Liver (tissue), 9 donors: ENCODE data around the gene LAMB1. TPM values are rescaled to one million over a fixed set of nuclear protein-coding genes. Genes with fewer than 3 reads are reported as not detected.

ENCODE experiments used
- DNase-seq: peaks from one replicate; pipeline ENCODE4 v3.0.0-alpha.2; 2017; ENCODE audit warnings: low spot score
- H3K27ac ChIP-seq, 2 donors: one replicate each; pipeline ENCODE4 v1.7.0; 2013; ENCODE audit warnings: inconsistent platforms in 2 of 2, low read length in 2 of 2, control low read depth in 1 of 2, low read depth in 1 of 2, mild to moderate bottlenecking in 1 of 2
- H3K27me3 ChIP-seq, 4 donors: one replicate each; pipeline versions ENCODE4 v1.6.1 to v1.7.0; 2013; ENCODE audit warnings: low read length in 3 of 4, inconsistent platforms in 1 of 4, mild to moderate bottlenecking in 1 of 4, moderate library complexity in 1 of 4; ENCODE audit not compliant: control insufficient read depth in 4 of 4, insufficient read depth in 4 of 4
- H3K36me3 ChIP-seq, 4 donors: one replicate each; pipeline versions ENCODE4 v1.6.1 to v1.7.0; 2013; ENCODE audit warnings: low read length in 3 of 4, mild to moderate bottlenecking in 3 of 4, low read depth in 1 of 4, moderate library complexity in 1 of 4; ENCODE audit not compliant: control insufficient read depth in 4 of 4, insufficient read depth in 3 of 4
- H3K4me1 ChIP-seq, 4 donors: one replicate each; pipeline versions ENCODE4 v1.6.1 to v1.7.0; 2013; ENCODE audit warnings: low read length in 3 of 4, mild to moderate bottlenecking in 3 of 4, moderate library complexity in 1 of 4; ENCODE audit not compliant: control insufficient read depth in 4 of 4, insufficient read depth in 4 of 4
- H3K4me3 ChIP-seq, 3 donors: one replicate each; pipeline versions ENCODE4 v1.6.1 to v1.7.0; 2013; ENCODE audit warnings: low read length in 3 of 3, control low read depth in 1 of 3, low read depth in 1 of 3, mild to moderate bottlenecking in 1 of 3
- H3K9ac ChIP-seq, 2 donors: one replicate each; pipeline ENCODE4 v1.7.0; 2013; ENCODE audit warnings: low read length in 2 of 2, mild to moderate bottlenecking in 2 of 2, moderate library complexity in 2 of 2, control low read depth in 1 of 2, low read depth in 1 of 2
- H3K9me3 ChIP-seq, 4 donors: one replicate each; pipeline versions ENCODE4 v1.6.1 to v1.7.0; 2013; ENCODE audit warnings: low read length in 3 of 4; ENCODE audit not compliant: control insufficient read depth in 4 of 4
- ATF3 ChIP-seq: IDR thresholded peaks from 2 replicates; pipeline ENCODE4 v1.6.1; 2016; ENCODE audit warnings: antibody characterized with exemption
- CTCF ChIP-seq: fragments of 150-350 bp; IDR thresholded peaks from 2 replicates; pipeline ENCODE4 v1.5.1; 2017; ENCODE audit warnings: improper control_type of control experiment, low read depth, low read length; ENCODE audit not compliant: missing input control
- EGR1 ChIP-seq, 2 donors: IDR thresholded peaks; 2 replicates each; pipeline ENCODE4 v1.6.1; 2016 to 2018; ENCODE audit warnings: antibody characterized with exemption in 2 of 2, low read depth in 2 of 2
- FOXA1 ChIP-seq: IDR thresholded peaks from 2 replicates; pipeline ENCODE4 v1.6.1; 2016; ENCODE audit warnings: antibody characterized with exemption
- GABPA ChIP-seq, 2 donors: IDR thresholded peaks in 1 of 2; conservative IDR thresholded peaks in 1 of 2; 2 replicates each; pipeline ENCODE4 v1.6.1; 2016; ENCODE audit warnings: antibody characterized with exemption in 2 of 2, mild to moderate bottlenecking in 1 of 2, moderate library complexity in 1 of 2
- HNF4A ChIP-seq, 2 donors: conservative IDR thresholded peaks; 2 replicates each; pipeline ENCODE4 v1.6.1; 2016; ENCODE audit warnings: antibody characterized with exemption in 2 of 2, mild to moderate bottlenecking in 2 of 2
- HNF4G ChIP-seq: IDR thresholded peaks from 2 replicates; pipeline ENCODE4 v1.6.1; 2016; ENCODE audit warnings: antibody characterized with exemption
- JUND ChIP-seq, 2 donors: IDR thresholded peaks; 2 replicates each; pipeline ENCODE4 v1.6.1; 2016; ENCODE audit warnings: antibody characterized with exemption in 2 of 2
- MAX ChIP-seq: IDR thresholded peaks from 2 replicates; pipeline ENCODE4 v1.6.1; 2016; ENCODE audit warnings: antibody characterized with exemption
- RAD21 ChIP-seq, 2 donors: IDR thresholded peaks; 2 replicates each; pipeline ENCODE4 v1.6.1; 2016; ENCODE audit warnings: antibody characterized with exemption in 2 of 2, mild to moderate bottlenecking in 2 of 2
- REST ChIP-seq: IDR thresholded peaks from 2 replicates; pipeline ENCODE4 v1.6.1; 2016; ENCODE audit warnings: antibody characterized with exemption, mild to moderate bottlenecking
- RXRA ChIP-seq, 2 donors: IDR thresholded peaks; 2 replicates each; pipeline ENCODE4 v1.6.1; 2017 to 2018; ENCODE audit warnings: antibody characterized with exemption in 2 of 2, mild to moderate bottlenecking in 1 of 2
- SP1 ChIP-seq: IDR thresholded peaks from 2 replicates; pipeline ENCODE4 v1.6.1; 2018; ENCODE audit warnings: antibody characterized with exemption, mild to moderate bottlenecking
- TAF1 ChIP-seq: conservative IDR thresholded peaks from 2 replicates; pipeline ENCODE4 v1.6.1; 2016; ENCODE audit warnings: antibody characterized with exemption, mild to moderate bottlenecking
- YY1 ChIP-seq: IDR thresholded peaks from 2 replicates; pipeline ENCODE4 v1.6.1; 2016; ENCODE audit warnings: antibody characterized with exemption, mild to moderate bottlenecking
- ZBTB33 ChIP-seq: IDR thresholded peaks from 2 replicates; pipeline ENCODE4 v1.6.1; 2016; ENCODE audit warnings: antibody characterized with exemption
- WGBS: extraction: QIAGEN DNeasy Blood & Tissue Kit; methylation state at CpG from one replicate; pipeline ENCODE4 v1.1.7; 2013; 5-methylcytosine and 5-hydroxymethylcytosine counted together
- polyA plus RNA-seq, 2 donors: library from polyadenylated mRNA; stranded (reverse) in 1 of 2; unstranded in 1 of 2; fragments of 200-250 nt in 1 of 2; fragments of >200 nt in 1 of 2; fragmentation: Nextera tagmentation in 1 of 2; extraction: Ambion mirVana in 1 of 2; gene quantifications; one replicate each; pipeline versions ENCODE4 v1.2.1 to v1.2.3, GENCODE V29; 2013 to 2015
- total RNA-seq, 2 donors: library from RNA; depleted of rRNA; stranded (reverse); fragments of >200 nt; gene quantifications; one replicate each; pipeline ENCODE4 v1.2.3, GENCODE V29; 2014
- donor health status: healthy.
- donor health status: healthy.
- donor health status: healthy.
- donor health status: healthy.
- donor health status: healthy.

The LAMB1 gene
- total and polyA plus RNA-seq, 4 donors = 12.6 to 63.1 (median 25.8) TPM

- WGBS = 95% methylated on average over 9 of the region's 9 CpGs
- no peaks in the 10 kb centered on the region for H3K9me3 ChIP-seq
- H3K4me1 ChIP-seq = peaks cover 0 to 4% (median under 1%) of the 10 kb centered on the region in 4 donors
- H3K36me3 ChIP-seq = peaks cover 0 to 2% (median 0%) of the 10 kb centered on the region in 4 donors
- H3K9ac ChIP-seq = no peak overlapping the region
- peaks cover 0 to 6% (median 0%) of the 10 kb centered on the region in 4 donors for H3K27me3 ChIP-seq
- no peak for DNase-seq
- TF ChIP-seq RAD21 (IDR thresholded peaks at IDR 0.05) = no peak
- TF ChIP-seq ATF3 = no peak
- no peak for TF ChIP-seq MAX
- TF ChIP-seq SP1 = no peak
- TF ChIP-seq EGR1 (IDR thresholded peaks at IDR 0.05; ENCODE audit: low read depth in 2 of 2) = no peak
- no peak for TF ChIP-seq JUND (IDR thresholded peaks at IDR 0.05)
- TF ChIP-seq CTCF = no peak
- TF ChIP-seq ZBTB33 = no peak
- TF ChIP-seq YY1 = no peak
- TF ChIP-seq HNF4G = no peak
- no peak for TF ChIP-seq HNF4A (conservative IDR thresholded peaks at IDR 0.05)
- TF ChIP-seq GABPA (IDR thresholded peaks at IDR 0.05 in 1 of 2, conservative IDR thresholded peaks at IDR 0.05 in 1 of 2) = no peak
- TF ChIP-seq REST = no peak
- TF ChIP-seq FOXA1 = no peak
- no peak for TF ChIP-seq RXRA (IDR thresholded peaks at IDR 0.05)
- H3K27ac ChIP-seq = no peak overlapping the region
- no peak overlapping the region for H3K4me3 ChIP-seq
These were observed 40.1 kb downstream of the LAMB1 start for GRCh38 chr7:107962817-107963216.

- H3K9me3 ChIP-seq = no peaks in the 10 kb centered on the region
- H3K27me3 ChIP-seq = peaks cover 0 to 6% (median 0%) of the 10 kb centered on the region in 4 donors
- no peak for DNase-seq
- no peak overlapping the region for H3K9ac ChIP-seq
- H3K4me3 ChIP-seq = no peak overlapping the region
- peaks cover 0 to 2% (median 0%) of the 10 kb centered on the region in 4 donors for H3K36me3 ChIP-seq
- no peaks in the 10 kb centered on the region for H3K4me1 ChIP-seq
- 45% methylated on average over 9 of the region's 9 CpGs for WGBS
- no peak overlapping the region for H3K27ac ChIP-seq
- TF ChIP-seq CTCF = no peak
- peak in 1 of 2 donors; percentile 16 for TF ChIP-seq HNF4A (conservative IDR thresholded peaks at IDR 0.05)
- no peak for TF ChIP-seq YY1
- no peak for TF ChIP-seq RAD21 (IDR thresholded peaks at IDR 0.05)
- TF ChIP-seq FOXA1 = no peak
- no peak for TF ChIP-seq GABPA (IDR thresholded peaks at IDR 0.05 in 1 of 2, conservative IDR thresholded peaks at IDR 0.05 in 1 of 2)
- peak; percentile 26 to 50 for TF ChIP-seq JUND (IDR thresholded peaks at IDR 0.05)
- TF ChIP-seq MAX = no peak
- no peak for TF ChIP-seq REST
- peak in 1 of 2 donors; percentile 31 for TF ChIP-seq RXRA (IDR thresholded peaks at IDR 0.05)
- TF ChIP-seq ATF3 = no peak
- TF ChIP-seq TAF1 = no peak
These were observed 41.6 kb downstream of the LAMB1 start for GRCh38 chr7:107961405-107961804.
